BE2C (cell line): ENCODE data around the gene DRD4.

Source experiments
- DNase-seq: peaks from one replicate; pipeline ENCODE4 v3.0.0-alpha.2; 2020
- H3K27me3 ChIP-seq: fragments of 250-450 bp; sonication (Bioruptor Pico); 2 replicates; pipeline ENCODE4 v1.5.1; 2020; ENCODE audit warnings: mild to moderate bottlenecking
- H3K36me3 ChIP-seq: fragments of 250-450 bp; sonication (Bioruptor Pico); 2 replicates; pipeline ENCODE4 v1.5.1; 2020; ENCODE audit warnings: mild to moderate bottlenecking
- H3K4me1 ChIP-seq: fragments of 250-450 bp; sonication (Bioruptor Pico); 2 replicates; pipeline ENCODE4 v1.5.1; 2020
- H3K4me3 ChIP-seq: 2 replicates; pipeline ENCODE4 v1.5.1; 2011; ENCODE audit warnings: low read depth, low read length
- H3K9me3 ChIP-seq: fragments of 250-450 bp; sonication (Bioruptor Pico); 2 replicates; pipeline ENCODE4 v1.5.1; 2020
- CTCF ChIP-seq: IDR thresholded peaks from 2 replicates; pipeline ENCODE4 v1.5.1; 2012; ENCODE audit warnings: mild to moderate bottlenecking, low read depth, low read length

The DRD4 gene

GRCh38 chr11:619628-620050 is 17.4 kb upstream of the DRD4 start:
- no peak for DNase-seq
- TF ChIP-seq CTCF: no peak
- Histone ChIP-seq H3K4me3 (no peak overlapping the region), H3K4me1 (no peaks in the 10 kb centered on the region), H3K36me3 (no peaks in the 10 kb centered on the region), H3K9me3 (no peaks in the 10 kb centered on the region), H3K27me3 (no peaks in the 10 kb centered on the region)

DNA sequence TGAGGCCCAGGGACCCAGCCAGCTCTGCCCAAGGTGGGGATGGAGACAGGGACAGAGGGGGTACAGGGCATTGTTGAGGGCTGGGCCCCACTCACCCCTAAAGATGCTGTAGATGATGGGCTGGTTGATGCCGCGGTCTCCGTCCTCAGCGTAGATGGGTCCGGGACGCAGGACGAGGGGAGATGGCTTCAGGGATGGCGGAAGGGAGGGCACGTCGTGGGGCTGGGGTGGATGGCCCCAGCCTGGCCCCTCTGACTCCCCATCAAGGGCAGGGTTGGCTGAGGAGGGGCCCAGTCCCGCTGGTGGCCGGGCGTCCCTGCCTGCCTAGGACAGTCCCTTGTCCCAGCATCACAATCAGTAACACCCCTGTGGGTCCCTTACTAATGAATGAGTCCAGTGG is 16.9 kb upstream of the DRD4 start:
- Histone ChIP-seq H3K36me3 (no peaks in the 10 kb centered on the region), H3K9me3 (no peaks in the 10 kb centered on the region), H3K4me1 (no peaks in the 10 kb centered on the region), H3K4me3 (no peak overlapping the region), H3K27me3 (no peaks in the 10 kb centered on the region)
- DNase-seq: no peak
- TF ChIP-seq CTCF: no peak

GRCh38 chr11:620935-621814 is 15.9 kb upstream of the DRD4 start:
- Histone ChIP-seq H3K36me3 (no peaks in the 10 kb centered on the region), H3K4me3 (no peak overlapping the region), H3K4me1 (no peaks in the 10 kb centered on the region), H3K9me3 (no peaks in the 10 kb centered on the region), H3K27me3 (no peaks in the 10 kb centered on the region)
- no peak for TF ChIP-seq CTCF
- DNase-seq: no peak

DNA sequence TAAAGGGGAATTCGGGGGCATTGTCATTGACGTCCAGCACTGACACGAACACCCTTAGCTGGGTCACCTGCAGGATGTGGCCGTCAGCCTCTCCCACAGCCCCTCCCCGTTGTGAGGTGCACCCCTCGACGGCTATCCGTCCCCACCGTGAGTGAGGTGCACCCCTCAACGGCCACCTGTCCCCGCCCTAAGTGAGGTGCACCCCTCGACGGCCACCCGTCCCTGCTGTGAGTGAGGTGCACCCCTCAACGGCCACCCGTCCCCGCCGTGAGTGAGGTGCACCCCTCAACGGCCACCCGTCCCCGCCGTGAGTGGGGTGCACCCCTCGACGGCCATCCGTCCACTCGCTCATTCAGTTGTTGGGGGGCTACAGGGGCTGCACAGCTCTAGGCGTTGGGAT is 15.2 kb upstream of the DRD4 start:
- no peaks in the 10 kb centered on the region for H3K9me3 ChIP-seq
- no peak for DNase-seq
- no peak for TF ChIP-seq CTCF
- no peaks in the 10 kb centered on the region for H3K27me3 ChIP-seq
- no peak overlapping the region for H3K4me3 ChIP-seq
- no peaks in the 10 kb centered on the region for H3K36me3 ChIP-seq
- H3K4me1 ChIP-seq: no peaks in the 10 kb centered on the region

DNA sequence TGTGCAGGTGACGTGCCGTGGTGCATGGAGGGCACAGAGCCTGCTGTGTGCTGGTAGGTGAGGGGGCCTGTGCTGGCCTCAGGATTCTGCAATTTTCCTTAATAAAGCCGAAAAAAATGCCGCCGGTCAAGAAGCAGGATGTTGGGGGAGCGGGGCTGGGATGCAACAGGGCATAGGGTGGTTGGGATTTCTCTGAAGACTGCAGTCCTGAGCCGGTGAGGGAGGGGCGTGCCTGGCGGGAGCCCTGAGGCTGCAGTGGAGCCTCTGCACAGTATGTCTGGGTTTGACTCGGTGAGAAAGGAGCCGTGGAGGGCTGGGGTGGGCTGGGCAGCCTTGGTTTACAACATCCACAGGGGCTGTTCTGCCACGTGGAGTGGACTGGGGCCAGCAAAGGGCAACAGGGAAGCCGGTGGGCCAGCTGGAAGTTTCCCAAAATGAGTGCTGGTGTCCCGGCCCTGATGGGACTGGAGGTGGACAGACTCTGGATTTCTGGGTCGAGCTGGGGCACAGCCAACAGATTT is 13.7 kb upstream of the DRD4 start:
- no peak overlapping the region for H3K4me3 ChIP-seq

More for the DNA sequence above, 13.7 kb upstream of the DRD4 start:
- Histone ChIP-seq H3K4me1 (no peaks in the 10 kb centered on the region), H3K36me3 (no peaks in the 10 kb centered on the region), H3K9me3 (no peaks in the 10 kb centered on the region), H3K27me3 (no peaks in the 10 kb centered on the region)
- no peak for TF ChIP-seq CTCF
- no peak for DNase-seq
